Stimulated activated naive B cell treated with anti-CD40 and anti-IgM and Interleukin-4, amounts not matched to agents 10 μg/mL and 1 μg/mL and 100 μg/mL, for 72 hours (primary cell): Measurements from ENCODE around the gene UBE2K.
"Not testable (repeated sequence)": the region's sequence is repeated elsewhere in the genome, so short reads cannot be mapped to it uniquely, and the experiment has no call there.

Experiments used
- ATAC-seq, 2 donors: fragments of 150-1000 bp; cut with Tn5 transposase; replicated peaks; 2 replicates each; pipeline ENCODE4 v1.10.0; 2021; ENCODE audit warnings: moderate library complexity in 1 of 2
- DNase-seq: peaks from one replicate; pipeline ENCODE4 v3.0.0; 2021
- H3K27ac Mint-ChIP-seq: one replicate; pipeline ENCODE4 v1.8.0; 2022; ENCODE audit warnings: mild to moderate bottlenecking, mixed read lengths
- H3K27me3 Mint-ChIP-seq, 2 donors: one replicate each; pipeline ENCODE4 v1.8.0; 2022; ENCODE audit warnings: mixed read lengths in 2 of 2
- H3K36me3 Mint-ChIP-seq, 2 donors: one replicate each; pipeline ENCODE4 v1.8.0; 2022; ENCODE audit warnings: mixed read lengths in 2 of 2, mild to moderate bottlenecking in 1 of 2
- H3K4me1 Mint-ChIP-seq, 2 donors: one replicate each; pipeline ENCODE4 v1.8.0; 2022; ENCODE audit warnings: mixed read lengths in 2 of 2, mild to moderate bottlenecking in 1 of 2
- H3K4me3 Mint-ChIP-seq, 2 donors: one replicate each; pipeline ENCODE4 v1.8.0; 2022; ENCODE audit warnings: mild to moderate bottlenecking in 2 of 2, mixed read lengths in 2 of 2, moderate library complexity in 1 of 2
- H3K9me3 Mint-ChIP-seq, 2 donors: one replicate each; pipeline ENCODE4 v1.8.0; 2022; ENCODE audit warnings: mixed read lengths in 2 of 2, mild to moderate bottlenecking in 1 of 2

UBE2K gene

GRCh38 chr4:39704789-39705188 lies 6.9 kb downstream of the UBE2K start:
- Mint-ChIP-seq H3K36me3 (peaks cover 8 to 14% of the 10 kb centered on the region in 2 donors), H3K4me1 (peaks cover 16 to 54% of the 10 kb centered on the region in 2 donors)
- not testable (repeated sequence) for DNase-seq, H3K27me3 Mint-ChIP-seq, ATAC-seq, H3K27ac Mint-ChIP-seq, H3K9me3 Mint-ChIP-seq, H3K4me3 Mint-ChIP-seq

DNA sequence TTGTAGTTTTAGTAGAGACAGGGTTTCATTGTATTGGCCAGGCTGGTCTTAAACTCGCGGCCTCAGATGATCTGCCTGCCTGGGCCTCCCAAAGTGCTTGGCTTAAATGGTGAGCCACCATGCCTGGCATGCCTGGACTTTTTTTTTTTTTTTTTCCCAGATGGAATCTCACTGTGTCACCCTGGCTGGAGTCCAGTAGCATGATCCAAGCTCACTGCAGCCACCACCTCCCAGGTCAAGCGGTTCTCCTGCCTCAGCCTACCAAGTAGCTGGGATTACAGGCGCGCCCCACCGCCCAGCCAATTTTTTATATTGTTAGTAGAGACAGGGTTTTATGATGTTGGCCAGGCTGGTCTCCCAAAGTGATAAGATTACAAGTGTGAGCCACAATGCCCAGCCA lies 8.4 kb downstream of the UBE2K start:
- peak overlapping the region; percentile 47 for H3K27ac Mint-ChIP-seq
- no peak overlapping the region for H3K4me3 Mint-ChIP-seq
- H3K4me1 Mint-ChIP-seq, result peaks cover 15 to 49% of the 10 kb centered on the region in 2 donors
- H3K9me3 Mint-ChIP-seq, result no peaks in the 10 kb centered on the region
- ATAC-seq (peak; percentile 19 to 25), DNase-seq (no peak)
- H3K36me3 Mint-ChIP-seq, result peaks cover 8 to 14% of the 10 kb centered on the region in 2 donors
- H3K27me3 Mint-ChIP-seq, result no peaks in the 10 kb centered on the region

DNA sequence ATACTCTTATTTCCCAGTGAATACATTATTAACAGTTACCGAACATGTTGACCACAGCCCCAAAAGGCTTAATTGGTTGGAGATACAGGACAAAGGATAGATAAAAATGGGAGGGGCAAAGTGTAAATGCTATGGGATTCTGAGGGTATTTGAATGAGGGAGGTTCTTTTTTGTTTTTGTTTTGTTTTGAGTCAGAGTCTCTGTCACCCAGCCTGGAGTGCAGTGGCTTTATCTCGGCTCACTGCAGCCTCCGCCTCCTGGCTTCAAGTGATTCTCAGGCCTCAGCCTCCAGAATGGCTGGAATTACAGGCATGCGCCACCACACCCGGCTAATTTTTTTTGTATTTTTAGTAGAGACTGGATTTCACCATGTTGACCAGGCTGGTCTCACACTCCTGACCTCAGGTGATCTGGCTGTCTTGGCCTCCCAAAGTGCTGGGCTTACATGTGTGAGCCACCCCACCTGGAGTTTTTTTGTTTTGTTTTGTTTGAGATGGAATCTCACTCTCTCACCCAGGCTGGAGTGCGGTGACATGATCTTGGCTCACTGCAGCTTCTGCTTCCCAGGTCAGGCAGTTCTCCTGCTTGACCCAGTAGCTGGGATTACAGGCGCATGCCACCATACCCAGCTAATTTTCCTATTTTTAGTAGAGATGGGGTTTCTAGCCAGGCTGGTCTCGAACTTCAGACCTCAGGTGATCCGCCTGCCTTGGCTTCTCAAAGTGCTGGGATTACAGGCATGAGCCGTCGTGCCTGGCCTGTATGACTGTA lies 9.0 kb downstream of the UBE2K start:
- H3K4me1 Mint-ChIP-seq, result peaks cover 17 to 55% of the 10 kb centered on the region in 2 donors
- DNase-seq (no peak), ATAC-seq (peak; percentile 50 to 52)
- H3K27me3 Mint-ChIP-seq, result no peaks in the 10 kb centered on the region
- no peaks in the 10 kb centered on the region for H3K9me3 Mint-ChIP-seq
- H3K36me3 Mint-ChIP-seq, result peaks cover 8 to 14% of the 10 kb centered on the region in 2 donors
- no peak overlapping the region for H3K4me3 Mint-ChIP-seq
- peak overlapping the region; percentile 51 for H3K27ac Mint-ChIP-seq

- Mint-ChIP-seq H3K27me3 (no peaks in the 10 kb centered on the region), H3K36me3 (peaks cover 4 to 8% of the 10 kb centered on the region in 2 donors), H3K27ac (peak overlapping the region; percentile 85), H3K9me3 (no peaks in the 10 kb centered on the region), H3K4me3 (no peak overlapping the region), H3K4me1 (peaks cover 26 to 59% of the 10 kb centered on the region in 2 donors)
- no peak for DNase-seq
- ATAC-seq, result no peak
These were observed 12.4 kb downstream of the UBE2K start for GRCh38 chr4:39710098-39710896.

GRCh38 chr4:39712819-39713607 lies 15.1 kb downstream of the UBE2K start:
- Mint-ChIP-seq H3K36me3 (peaks cover 14% of the 10 kb centered on the region in 2 donors), H3K27me3 (no peaks in the 10 kb centered on the region), H3K27ac (no peak overlapping the region), H3K4me1 (peaks cover 32 to 60% of the 10 kb centered on the region in 2 donors), H3K4me3 (no peak overlapping the region), H3K9me3 (peaks cover 0 to 3% of the 10 kb centered on the region in 2 donors)
- no peak for DNase-seq
- no peak for ATAC-seq

GRCh38 chr4:39713691-39714090 lies 15.8 kb downstream of the UBE2K start:
- H3K27ac Mint-ChIP-seq, result no peak overlapping the region

GRCh38 chr4:39714166-39714565 lies 16.2 kb downstream of the UBE2K start:
- Mint-ChIP-seq H3K27me3 (no peaks in the 10 kb centered on the region), H3K27ac (no peak overlapping the region), H3K36me3 (peaks cover 19 to 21% of the 10 kb centered on the region in 2 donors), H3K4me1 (peaks cover 32 to 60% of the 10 kb centered on the region in 2 donors), H3K4me3 (peak overlapping the region in 1 of 2 donors; percentile 52), H3K9me3 (peaks cover 0 to 3% of the 10 kb centered on the region in 2 donors)
- DNase-seq (no peak), ATAC-seq (no peak)

More at GRCh38 chr4:39713691-39714090, 15.8 kb downstream of the UBE2K start:
- no peak for DNase-seq
- peak in 1 of 2 donors; percentile 45 for ATAC-seq
- no peaks in the 10 kb centered on the region for H3K27me3 Mint-ChIP-seq
- peaks cover 14 to 16% of the 10 kb centered on the region in 2 donors for H3K36me3 Mint-ChIP-seq
- peaks cover 31 to 60% of the 10 kb centered on the region in 2 donors for H3K4me1 Mint-ChIP-seq
- H3K9me3 Mint-ChIP-seq, result peaks cover 0 to 3% of the 10 kb centered on the region in 2 donors
- H3K4me3 Mint-ChIP-seq, result peak overlapping the region in 1 of 2 donors; percentile 52

- Mint-ChIP-seq H3K27me3 (no peaks in the 10 kb centered on the region), H3K4me1 (peaks cover 40 to 68% of the 10 kb centered on the region in 2 donors), H3K4me3 (no peak overlapping the region), H3K9me3 (peaks cover 0 to 3% of the 10 kb centered on the region in 2 donors), H3K27ac (peak overlapping the region; percentile 56), H3K36me3 (peaks cover 24 to 31% of the 10 kb centered on the region in 2 donors)
- DNase-seq (no peak), ATAC-seq (peak in 1 of 2 donors; percentile 47)
These were observed 17.9 kb downstream of the UBE2K start for GRCh38 chr4:39715788-39716187.

- H3K4me3 Mint-ChIP-seq, result no peak overlapping the region
- H3K36me3 Mint-ChIP-seq, result peaks cover 24 to 31% of the 10 kb centered on the region in 2 donors
- H3K4me1 Mint-ChIP-seq, result peaks cover 44 to 71% of the 10 kb centered on the region in 2 donors
- peaks cover 0 to 3% of the 10 kb centered on the region in 2 donors for H3K9me3 Mint-ChIP-seq
- no peak for ATAC-seq
- no peak overlapping the region for H3K27ac Mint-ChIP-seq
- DNase-seq, result no peak
- H3K27me3 Mint-ChIP-seq, result no peaks in the 10 kb centered on the region
These were observed 18.4 kb downstream of the UBE2K start for GRCh38 chr4:39716356-39716755.

- H3K27me3 Mint-ChIP-seq, DNase-seq, H3K27ac Mint-ChIP-seq, ATAC-seq, H3K9me3 Mint-ChIP-seq: not testable (repeated sequence)
- Mint-ChIP-seq H3K36me3 (peaks cover 24 to 31% of the 10 kb centered on the region in 2 donors), H3K4me3 (peak overlapping the region; percentile 48 to 56), H3K4me1 (peaks cover 40 to 70% of the 10 kb centered on the region in 2 donors)
These were observed 19.8 kb downstream of the UBE2K start for GRCh38 chr4:39717743-39718142.

- H3K9me3 Mint-ChIP-seq, result peaks cover 0 to 3% of the 10 kb centered on the region in 2 donors
- ATAC-seq (no peak), DNase-seq (no peak)
- peaks cover 24 to 31% of the 10 kb centered on the region in 2 donors for H3K36me3 Mint-ChIP-seq
- H3K27ac Mint-ChIP-seq, result peak overlapping the region; percentile 11
- H3K4me1 Mint-ChIP-seq, result peaks cover 38 to 70% of the 10 kb centered on the region in 2 donors
- H3K27me3 Mint-ChIP-seq, result no peaks in the 10 kb centered on the region
- no peak overlapping the region for H3K4me3 Mint-ChIP-seq
These were observed 20.7 kb downstream of the UBE2K start for GRCh38 chr4:39718366-39719323.

DNA sequence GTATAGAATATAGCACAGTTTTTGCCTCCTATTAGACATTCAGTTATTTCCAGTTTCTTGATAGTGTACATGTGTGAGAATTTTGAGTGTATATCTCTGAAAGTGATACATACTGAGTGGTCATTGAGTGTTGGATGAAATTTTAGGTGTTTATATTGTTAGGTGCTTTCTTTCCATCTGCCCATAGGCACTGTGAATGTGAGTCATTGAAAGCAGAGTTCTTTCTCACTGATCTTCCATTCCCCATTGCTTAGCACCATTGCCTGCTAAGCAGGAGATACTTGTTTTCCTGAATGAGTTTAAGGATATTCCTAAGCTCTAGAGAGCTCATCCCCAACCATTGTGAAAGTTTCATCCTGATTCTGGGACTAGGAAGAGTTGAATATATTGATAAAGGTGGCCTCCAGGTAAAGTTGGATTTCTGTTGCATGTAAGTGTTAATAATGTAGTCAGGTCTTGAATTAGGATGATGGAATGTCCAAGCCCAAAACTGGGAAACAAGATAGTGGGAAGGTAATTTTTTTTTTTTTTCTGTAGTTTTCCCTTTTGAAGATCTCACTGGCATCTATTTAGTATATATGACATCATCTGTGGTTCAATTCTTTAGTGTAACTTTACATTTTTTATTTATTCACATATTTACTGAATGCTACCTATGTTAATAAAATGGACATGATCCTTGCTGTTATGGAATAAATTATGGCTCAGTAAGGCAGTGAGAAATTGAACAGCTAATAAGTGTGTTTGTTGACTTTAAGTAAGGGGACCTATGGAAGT lies 22.1 kb downstream of the UBE2K start:
- Mint-ChIP-seq H3K9me3 (peaks cover 0 to 3% of the 10 kb centered on the region in 2 donors), H3K27me3 (no peaks in the 10 kb centered on the region), H3K4me3 (no peak overlapping the region), H3K27ac (no peak overlapping the region), H3K4me1 (peaks cover 31 to 69% of the 10 kb centered on the region in 2 donors), H3K36me3 (peaks cover 24 to 31% of the 10 kb centered on the region in 2 donors)
- no peak for DNase-seq
- ATAC-seq, result no peak
